ENCODE data around the gene MRC2. TPM values are rescaled to one million over a fixed set of nuclear protein-coding genes. Genes with fewer than 3 reads are reported as not detected.

MRC2 gene
- total RNA-seq, 1 donor, result 336 TPM

GRCh38 chr17:62621223-62621622 lies 6.2 kb upstream of the MRC2 start:
- no peak for TF ChIP-seq CTCF (IDR thresholded peaks at IDR 0.05; ENCODE audit: insufficient read depth, low read depth, low read length)
- no peak overlapping the region for H3K4me3 ChIP-seq (ENCODE audit: low read depth, low read length)
- DNase-seq (ENCODE audit: low read depth), result no peak

DNA sequence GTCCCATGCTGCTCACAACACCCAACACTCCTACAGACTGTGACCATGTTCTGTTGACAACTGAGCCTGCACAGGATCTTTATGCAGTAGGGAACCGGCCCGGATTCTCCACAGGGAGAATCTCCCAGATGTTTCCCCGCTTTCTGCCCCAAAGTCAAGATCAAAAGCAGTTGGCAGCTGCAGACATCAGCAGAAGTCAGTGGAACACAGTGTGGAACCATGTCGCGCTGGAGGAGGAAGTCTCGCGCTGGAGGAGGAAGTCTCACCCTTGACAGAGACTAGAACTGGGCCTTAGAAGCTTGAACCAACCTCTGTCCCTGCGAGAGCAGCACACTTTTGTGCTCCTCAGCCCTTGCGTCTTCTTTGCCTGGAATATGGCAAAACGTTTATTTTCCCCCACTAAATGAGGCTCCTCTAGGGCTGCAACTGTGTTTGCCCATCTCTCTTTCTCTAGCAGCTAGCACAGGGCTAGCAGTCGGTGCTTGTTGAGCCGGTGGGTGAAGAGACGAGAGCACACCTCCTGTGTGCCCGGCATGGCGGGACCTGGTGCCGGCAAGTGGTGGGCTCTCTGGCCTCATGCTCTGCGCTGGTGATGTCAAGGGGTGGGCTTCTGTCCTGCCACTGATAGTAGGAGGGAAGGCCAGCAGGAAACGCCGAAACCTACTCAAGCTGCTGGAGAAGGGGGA lies 2.1 kb upstream of the MRC2 start:
- DNase-seq (ENCODE audit: low read depth), result no peak
- no peak for TF ChIP-seq CTCF (IDR thresholded peaks at IDR 0.05; ENCODE audit: insufficient read depth, low read depth, low read length)
- H3K4me3 ChIP-seq (ENCODE audit: low read depth, low read length), result no peak overlapping the region

DNA sequence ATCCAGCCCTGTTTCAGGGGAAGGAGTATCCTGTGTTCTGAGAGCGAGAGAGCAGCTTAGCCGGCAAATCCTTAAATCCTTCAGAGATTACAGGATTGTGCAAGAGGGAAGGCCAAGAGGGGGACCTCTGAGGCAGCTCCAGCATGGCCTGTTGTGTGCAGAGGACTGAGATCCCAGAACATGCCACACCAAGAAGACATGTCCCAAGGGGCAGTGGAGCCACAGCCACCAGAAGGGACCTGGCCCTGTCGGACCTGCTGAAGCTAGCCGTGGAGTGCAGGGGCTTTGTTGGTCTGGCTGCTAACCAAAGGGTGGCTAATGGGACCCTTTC lies 1.6 kb upstream of the MRC2 start:
- no peak overlapping the region for H3K4me3 ChIP-seq (ENCODE audit: low read depth, low read length)
- no peak for TF ChIP-seq CTCF (IDR thresholded peaks at IDR 0.05; ENCODE audit: insufficient read depth, low read depth, low read length)
- DNase-seq (ENCODE audit: low read depth), result peak; percentile 95

GRCh38 chr17:62626719-62627218 lies 701 bp upstream of the MRC2 start:
- peak overlapping the region; percentile 86 for H3K4me3 ChIP-seq (ENCODE audit: low read depth, low read length)
- DNase-seq (ENCODE audit: low read depth), result peak; percentile 96
- TF ChIP-seq CTCF (IDR thresholded peaks at IDR 0.05; ENCODE audit: insufficient read depth, low read depth, low read length), result peak; percentile 2

- DNase-seq (ENCODE audit: low read depth), result peak; percentile 77
- TF ChIP-seq CTCF (IDR thresholded peaks at IDR 0.05; ENCODE audit: insufficient read depth, low read depth, low read length), result no peak
- peak overlapping the region; percentile 86 for H3K4me3 ChIP-seq (ENCODE audit: low read depth, low read length)
Measured at GRCh38 chr17:62627904-62628633, 599 bp downstream of the MRC2 start.

GRCh38 chr17:62628831-62629555 lies 1.5 kb downstream of the MRC2 start:
- peak; percentile 77 for DNase-seq (ENCODE audit: low read depth)
- TF ChIP-seq CTCF (IDR thresholded peaks at IDR 0.05; ENCODE audit: insufficient read depth, low read depth, low read length), result no peak

More at GRCh38 chr17:62628831-62629555, 1.5 kb downstream of the MRC2 start:
- peak overlapping the region; percentile 86 for H3K4me3 ChIP-seq (ENCODE audit: low read depth, low read length)
